Ovary (tissue), 3 donors: ENCODE results near the gene MOB3B.

ENCODE experiments used
- POLR2A ChIP-seq: fragments of 450-650 bp; IDR thresholded peaks from one replicate; pipeline ENCODE4 v1.6.1; 2017; ENCODE audit warnings: antibody characterized with exemption, mild to moderate bottlenecking, moderate library complexity
- TF ChIP-seq, protein P1 (sequence below), 3 donors: fragments of 450-650 bp in 2 of 3; fragments of 200-600 bp in 1 of 3; IDR thresholded peaks; one replicate each; pipeline versions ENCODE4 v1.5.1 to v1.8.0; 2016 to 2022; ENCODE audit warnings: antibody characterized with exemption in 3 of 3, mild to moderate bottlenecking in 1 of 3
- donor health status: DM: no; HTN: no; CAD: no.

DNA sequence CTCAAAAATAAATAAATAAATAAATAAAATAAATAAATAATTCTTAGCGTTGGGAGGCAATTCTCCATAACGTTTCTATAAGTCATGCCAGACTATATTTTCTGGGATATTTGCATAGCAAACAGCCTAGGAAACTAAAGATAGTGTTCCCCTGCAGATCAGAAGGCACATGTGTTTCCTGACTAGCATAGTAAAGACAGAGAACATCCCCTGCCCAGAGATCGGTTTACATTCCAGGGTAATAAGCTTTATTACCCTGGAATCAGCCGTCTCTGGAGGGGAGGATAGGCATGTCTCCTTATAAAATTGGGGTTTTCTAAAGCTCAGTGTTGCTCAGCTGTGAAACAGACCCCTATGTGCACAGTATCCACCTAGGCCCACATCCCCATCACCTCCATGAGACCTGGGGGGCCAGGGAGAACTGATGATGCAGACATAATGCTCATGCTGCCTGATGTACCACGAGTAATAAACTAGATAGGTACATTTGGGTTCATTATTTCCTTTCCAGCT lies 42.4 kb downstream of the MOB3B start:
- TF ChIP-seq, protein P1, sequence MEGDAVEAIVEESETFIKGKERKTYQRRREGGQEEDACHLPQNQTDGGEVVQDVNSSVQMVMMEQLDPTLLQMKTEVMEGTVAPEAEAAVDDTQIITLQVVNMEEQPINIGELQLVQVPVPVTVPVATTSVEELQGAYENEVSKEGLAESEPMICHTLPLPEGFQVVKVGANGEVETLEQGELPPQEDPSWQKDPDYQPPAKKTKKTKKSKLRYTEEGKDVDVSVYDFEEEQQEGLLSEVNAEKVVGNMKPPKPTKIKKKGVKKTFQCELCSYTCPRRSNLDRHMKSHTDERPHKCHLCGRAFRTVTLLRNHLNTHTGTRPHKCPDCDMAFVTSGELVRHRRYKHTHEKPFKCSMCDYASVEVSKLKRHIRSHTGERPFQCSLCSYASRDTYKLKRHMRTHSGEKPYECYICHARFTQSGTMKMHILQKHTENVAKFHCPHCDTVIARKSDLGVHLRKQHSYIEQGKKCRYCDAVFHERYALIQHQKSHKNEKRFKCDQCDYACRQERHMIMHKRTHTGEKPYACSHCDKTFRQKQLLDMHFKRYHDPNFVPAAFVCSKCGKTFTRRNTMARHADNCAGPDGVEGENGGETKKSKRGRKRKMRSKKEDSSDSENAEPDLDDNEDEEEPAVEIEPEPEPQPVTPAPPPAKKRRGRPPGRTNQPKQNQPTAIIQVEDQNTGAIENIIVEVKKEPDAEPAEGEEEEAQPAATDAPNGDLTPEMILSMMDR (IDR thresholded peaks at IDR 0.05) = no peak
- TF ChIP-seq POLR2A = no peak
